ENCODE data around the gene B4GALNT2.

DNA sequence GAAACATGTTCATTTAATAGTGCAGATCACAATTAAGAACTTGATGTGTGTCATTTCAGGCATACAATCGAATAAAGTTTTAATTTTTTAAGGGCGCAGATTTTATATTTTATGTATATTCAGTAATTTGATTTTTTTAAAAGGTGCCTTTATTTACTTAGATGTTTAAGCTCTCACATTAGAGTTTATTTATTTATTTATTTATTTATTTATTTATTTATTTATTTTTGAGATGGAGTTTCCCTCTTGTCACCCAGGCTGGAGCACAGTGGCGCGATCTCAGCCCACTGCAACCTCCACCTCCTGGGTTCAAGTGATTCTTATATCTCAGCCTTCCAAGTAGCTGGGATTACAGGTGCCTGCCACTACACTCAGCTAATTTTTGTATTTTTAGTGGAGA, 3.8 kb downstream of the B4GALNT2 start:
- TF ChIP-seq, protein P1, sequence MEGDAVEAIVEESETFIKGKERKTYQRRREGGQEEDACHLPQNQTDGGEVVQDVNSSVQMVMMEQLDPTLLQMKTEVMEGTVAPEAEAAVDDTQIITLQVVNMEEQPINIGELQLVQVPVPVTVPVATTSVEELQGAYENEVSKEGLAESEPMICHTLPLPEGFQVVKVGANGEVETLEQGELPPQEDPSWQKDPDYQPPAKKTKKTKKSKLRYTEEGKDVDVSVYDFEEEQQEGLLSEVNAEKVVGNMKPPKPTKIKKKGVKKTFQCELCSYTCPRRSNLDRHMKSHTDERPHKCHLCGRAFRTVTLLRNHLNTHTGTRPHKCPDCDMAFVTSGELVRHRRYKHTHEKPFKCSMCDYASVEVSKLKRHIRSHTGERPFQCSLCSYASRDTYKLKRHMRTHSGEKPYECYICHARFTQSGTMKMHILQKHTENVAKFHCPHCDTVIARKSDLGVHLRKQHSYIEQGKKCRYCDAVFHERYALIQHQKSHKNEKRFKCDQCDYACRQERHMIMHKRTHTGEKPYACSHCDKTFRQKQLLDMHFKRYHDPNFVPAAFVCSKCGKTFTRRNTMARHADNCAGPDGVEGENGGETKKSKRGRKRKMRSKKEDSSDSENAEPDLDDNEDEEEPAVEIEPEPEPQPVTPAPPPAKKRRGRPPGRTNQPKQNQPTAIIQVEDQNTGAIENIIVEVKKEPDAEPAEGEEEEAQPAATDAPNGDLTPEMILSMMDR (IDR thresholded peaks at IDR 0.05): no peak
- no peak for TF ChIP-seq POLR2AphosphoS5 (IDR thresholded peaks at IDR 0.05; ENCODE audit: insufficient read depth in 1 of 2, low read depth in 1 of 2)
